ENCODE data around the gene TSPAN9.

TSPAN9 gene

DNA sequence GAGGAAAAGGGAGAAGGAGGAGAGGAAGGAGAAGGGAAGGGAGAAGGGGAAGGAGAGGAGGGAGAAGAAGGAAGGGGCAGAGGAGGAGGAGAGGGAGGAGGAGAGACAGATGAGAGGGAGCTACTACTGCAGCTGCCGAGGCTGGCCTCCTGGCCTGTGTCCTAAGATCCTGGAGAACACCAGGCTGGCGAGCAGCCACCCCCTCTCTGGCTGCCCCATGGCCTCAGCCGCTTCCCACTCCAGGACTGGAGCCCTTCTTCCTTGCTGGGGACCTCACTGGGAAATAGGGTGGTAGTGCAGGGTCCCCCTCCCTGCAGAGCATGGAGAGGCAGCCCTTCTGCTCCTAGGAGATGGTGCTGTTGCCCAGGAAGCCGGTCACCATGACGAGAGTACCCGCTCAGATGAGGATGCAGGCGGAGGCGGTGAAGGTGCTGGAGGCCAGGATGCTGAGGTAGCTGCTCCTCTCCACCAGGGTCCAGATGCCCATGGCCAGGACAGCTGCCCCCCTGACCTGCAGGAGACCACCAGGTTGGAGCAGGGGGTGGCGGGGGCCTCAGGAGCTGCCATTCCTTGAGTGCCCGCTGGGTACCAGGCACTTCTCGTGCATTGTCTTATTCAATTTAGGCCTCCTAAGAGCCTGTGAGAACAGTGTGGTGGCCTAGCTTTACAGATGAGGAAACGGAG, 246.0 kb downstream of the TSPAN9 start:
- no peak for DNase-seq

GRCh38 chr12:3325736-3326135, 248.6 kb downstream of the TSPAN9 start:
- no peak for DNase-seq

- no peak for DNase-seq
These were observed 249.1 kb downstream of the TSPAN9 start for GRCh38 chr12:3326156-3326849.

DNA sequence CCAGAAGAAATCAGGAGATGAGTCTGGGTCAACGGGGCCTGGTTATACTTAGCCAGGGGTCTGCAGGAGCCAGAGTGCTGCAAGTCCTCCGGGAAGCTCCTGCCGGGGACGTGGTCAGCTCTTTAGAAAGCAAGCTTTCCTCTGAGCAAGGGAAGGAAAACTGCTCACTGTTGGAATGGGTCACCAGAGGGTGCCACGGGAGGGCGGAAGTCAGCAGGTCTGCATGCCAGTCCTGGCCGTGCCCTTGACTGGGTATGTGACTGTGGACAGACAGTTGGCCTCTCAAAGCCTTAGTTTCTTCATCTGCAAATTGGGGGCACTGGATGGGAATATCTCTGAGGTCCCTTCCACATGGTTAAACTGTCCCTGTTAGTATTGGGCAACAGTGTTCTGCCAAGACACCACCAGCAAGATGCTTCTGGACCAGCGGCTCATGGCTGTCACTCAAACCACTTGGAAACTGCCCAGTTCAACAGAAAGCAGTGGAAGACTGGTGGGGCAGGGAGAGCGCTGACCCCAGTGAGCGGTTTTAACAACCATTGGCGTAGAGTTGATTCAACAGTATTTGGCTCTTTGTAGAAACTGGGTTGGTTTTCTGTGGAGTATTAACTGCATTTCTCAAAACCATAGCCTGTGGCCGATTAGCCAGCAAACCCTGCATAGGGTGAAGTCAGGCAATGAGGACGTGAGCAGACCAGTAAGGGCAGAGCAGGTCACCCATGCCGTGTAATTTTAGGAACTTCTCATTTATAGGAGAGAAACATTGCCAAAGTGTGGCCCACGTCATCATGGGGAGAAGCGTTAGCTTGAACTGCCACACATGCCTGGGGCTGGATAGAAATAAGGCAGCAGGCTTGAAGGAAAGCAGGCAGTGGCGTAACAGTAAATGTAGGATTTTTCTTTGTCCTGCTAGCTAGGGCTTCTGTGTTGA, 249.9 kb downstream of the TSPAN9 start:
- DNase-seq: no peak

DNA sequence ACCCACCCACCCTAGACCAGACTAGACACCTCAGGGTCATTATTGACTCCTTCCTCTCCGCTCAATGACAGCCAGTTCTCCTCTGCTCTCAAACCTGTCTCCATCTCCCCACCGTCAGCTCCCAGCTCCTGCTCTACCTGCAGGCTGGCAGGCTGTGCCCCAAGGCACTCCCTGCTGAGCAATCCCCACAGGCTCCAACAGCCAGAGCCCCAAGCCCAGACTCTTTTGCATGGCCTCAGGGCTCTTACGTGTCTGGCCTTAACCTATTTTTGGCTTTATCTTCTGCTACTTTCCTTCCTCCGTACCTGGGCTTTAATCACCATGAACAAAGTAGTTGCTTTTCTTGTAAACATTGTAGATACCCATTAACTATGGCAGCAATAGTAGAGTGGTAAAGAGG, 250.9 kb downstream of the TSPAN9 start:
- DNase-seq: no peak

DNA sequence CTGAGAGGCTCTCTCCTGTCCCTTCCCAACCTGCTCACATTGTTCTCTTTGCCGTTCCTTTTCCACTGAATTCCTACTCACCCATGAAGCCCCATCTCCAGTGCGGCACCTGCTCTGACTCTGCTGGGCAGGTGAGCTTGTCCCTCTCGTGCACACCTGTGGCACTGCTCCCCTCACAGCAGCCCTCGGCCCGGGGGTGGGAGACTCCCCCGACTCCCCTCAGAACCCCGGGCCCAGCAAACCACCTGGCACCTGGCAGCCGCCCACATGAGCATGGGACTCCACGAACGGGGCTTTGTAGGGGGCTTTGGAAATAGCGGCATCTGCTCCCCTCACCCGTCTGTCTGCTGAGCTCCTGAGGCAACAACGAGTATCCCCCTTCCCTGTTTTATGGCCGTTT, 251.4 kb downstream of the TSPAN9 start:
- no peak for DNase-seq

DNA sequence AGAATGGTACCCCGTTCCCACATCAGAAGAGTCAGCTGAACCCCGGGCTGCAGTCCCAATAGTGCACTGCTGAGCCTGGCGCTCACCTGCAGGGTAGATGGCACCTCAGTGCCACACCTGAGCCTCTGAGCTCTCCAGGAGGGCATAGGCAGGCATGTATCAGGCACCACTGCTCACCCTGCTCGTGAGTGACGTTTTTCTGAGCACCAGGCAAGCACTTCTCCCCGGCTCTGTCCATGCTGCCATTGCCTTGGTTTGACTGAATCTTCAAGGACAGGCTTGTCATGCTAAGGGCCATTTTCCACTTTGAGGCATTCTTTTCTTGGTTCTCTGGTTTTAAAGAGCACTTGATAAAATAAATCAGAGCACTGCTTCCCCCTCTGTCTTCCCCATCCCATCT, 252.2 kb downstream of the TSPAN9 start:
- DNase-seq: no peak

GRCh38 chr12:3330976-3331510, 253.9 kb downstream of the TSPAN9 start:
- DNase-seq: no peak

- no peak for DNase-seq
These were observed 255.0 kb downstream of the TSPAN9 start for GRCh38 chr12:3332188-3332587.

GRCh38 chr12:3333583-3333982, 256.4 kb downstream of the TSPAN9 start:
- DNase-seq: no peak

DNA sequence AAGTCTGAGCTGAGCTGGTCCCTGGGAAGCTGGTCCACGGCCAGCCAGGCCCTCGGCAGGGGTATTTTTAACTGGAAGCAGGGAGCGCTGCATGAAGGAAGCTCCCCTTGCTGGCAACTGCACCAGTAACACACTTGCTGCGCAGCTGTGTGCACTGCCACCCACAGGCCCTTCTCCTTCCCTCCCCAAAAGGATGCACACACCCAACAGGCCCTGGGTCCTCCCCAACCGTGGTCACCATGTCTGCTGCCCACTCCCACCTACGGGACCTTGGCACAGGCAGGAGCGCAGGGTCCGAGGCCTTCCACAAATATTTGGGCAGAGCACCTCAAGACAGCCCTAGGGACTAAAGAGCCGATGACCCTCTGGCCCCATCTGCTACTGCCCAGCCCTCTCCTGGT, 256.8 kb downstream of the TSPAN9 start:
- no peak for DNase-seq

DNA sequence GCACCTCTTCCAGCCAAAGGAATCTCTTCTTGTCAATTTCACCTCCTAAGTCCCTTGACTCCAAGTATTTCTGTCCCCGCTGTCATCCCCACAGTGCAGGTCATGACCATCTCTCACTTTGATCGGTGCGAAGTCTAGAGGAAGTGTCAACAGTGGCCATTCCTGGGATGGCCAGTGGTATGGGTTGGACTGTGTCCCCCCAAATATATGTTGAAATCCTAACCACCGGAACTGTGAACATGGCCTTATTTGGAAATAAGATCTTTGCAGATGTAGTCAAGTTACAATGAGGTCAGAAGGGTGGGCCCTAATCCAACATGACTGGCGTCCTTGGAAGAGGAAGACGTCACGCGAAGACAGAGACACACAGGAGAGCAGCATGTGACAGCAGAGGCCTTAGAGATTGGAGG, 257.9 kb downstream of the TSPAN9 start:
- no peak for DNase-seq

Data from retina (tissue), 1 donor.